ENCODE data around the gene ZDHHC11B. TPM values are rescaled to one million over a fixed set of nuclear protein-coding genes. Genes with fewer than 3 reads are reported as not detected.
"Not testable (repeated sequence)": the region's sequence is repeated elsewhere in the genome, so short reads cannot be mapped to it uniquely, and the experiment has no call there.

Gene ZDHHC11B
- total and polyA plus RNA-seq, 8 donors = 0.93 to 42.4 (median 8.6) TPM

GRCh38 chr5:685262-686171, 99.0 kb downstream of the ZDHHC11B start:
- Histone ChIP-seq H3K4me1 (no peaks in the 10 kb centered on the region), H3K36me3 (no peaks in the 10 kb centered on the region), H3K4me3 (no peak overlapping the region), H3K27ac (no peak overlapping the region), H3K9me3 (no peaks in the 10 kb centered on the region), H3K27me3 (no peaks in the 10 kb centered on the region)
- TF ChIP-seq CTCF (IDR thresholded peaks at IDR 0.05) (no peak), POLR2A (IDR thresholded peaks at IDR 0.05) (no peak), EP300 (IDR thresholded peaks at IDR 0.05) (no peak), POLR2AphosphoS5 (IDR thresholded peaks at IDR 0.05) (no peak)
- peak in 1 of 2 donors; percentile 22 for DNase-seq
- 78 to 92% (median 86%) methylated on average over 14 to 24 of the region's 24 CpGs for WGBS, 5 donors
- intact Hi-C loops (cut with DNase I; ENCODE audit: low total_unique reads) = no loop called here

GRCh38 chr5:684751-685216, 99.7 kb downstream of the ZDHHC11B start:
- intact Hi-C loops (cut with DNase I; ENCODE audit: low total_unique reads) = no loop called here
- H3K27ac ChIP-seq = no peak overlapping the region

GRCh38 chr5:683551-684481, 100.7 kb downstream of the ZDHHC11B start:
- Histone ChIP-seq H3K27ac (no peak overlapping the region), H3K9me3 (no peaks in the 10 kb centered on the region), H3K27me3 (no peaks in the 10 kb centered on the region), H3K4me1 (no peaks in the 10 kb centered on the region), H3K4me3 (no peak overlapping the region), H3K36me3 (no peaks in the 10 kb centered on the region)
- DNase-seq = peak in 1 of 2 donors; percentile 2
- no peak for TF ChIP-seq CTCF (IDR thresholded peaks at IDR 0.05)
- no peak for TF ChIP-seq POLR2AphosphoS5 (IDR thresholded peaks at IDR 0.05)
- no peak for TF ChIP-seq EP300 (IDR thresholded peaks at IDR 0.05)
- TF ChIP-seq POLR2A (IDR thresholded peaks at IDR 0.05) = no peak
- WGBS, 5 donors = 77 to 90% (median 82%) methylated on average over 10 to 30 of the region's 30 CpGs
- intact Hi-C loops (cut with DNase I; ENCODE audit: low total_unique reads) = no loop called here

More at GRCh38 chr5:684751-685216, 99.7 kb downstream of the ZDHHC11B start:
- 76 to 90% (median 83%) methylated on average over 11 to 17 of the region's 17 CpGs for WGBS, 5 donors
- peak in 1 of 2 donors; percentile 0 for DNase-seq
- H3K4me1 ChIP-seq = no peaks in the 10 kb centered on the region
- no peaks in the 10 kb centered on the region for H3K27me3 ChIP-seq
- no peak for TF ChIP-seq POLR2AphosphoS5 (IDR thresholded peaks at IDR 0.05)
- TF ChIP-seq EP300 (IDR thresholded peaks at IDR 0.05) = no peak
- TF ChIP-seq POLR2A (IDR thresholded peaks at IDR 0.05) = no peak
- no peak for TF ChIP-seq CTCF (IDR thresholded peaks at IDR 0.05)
- H3K36me3 ChIP-seq = no peaks in the 10 kb centered on the region
- H3K9me3 ChIP-seq = no peaks in the 10 kb centered on the region
- H3K4me3 ChIP-seq = no peak overlapping the region

GRCh38 chr5:682651-683358, 101.7 kb downstream of the ZDHHC11B start:
- intact Hi-C loops (cut with DNase I; ENCODE audit: low total_unique reads) = not testable (repeated sequence)
- DNase-seq = peak in 1 of 2 donors; percentile 2
- WGBS, 5 donors = 68 to 85% (median 83%) methylated on average over 8 to 17 of the region's 17 CpGs

GRCh38 chr5:682216-682615, 102.3 kb downstream of the ZDHHC11B start:
- intact Hi-C loops (cut with DNase I; ENCODE audit: low total_unique reads); H3K36me3 ChIP-seq: not testable (repeated sequence)

More at GRCh38 chr5:682651-683358, 101.7 kb downstream of the ZDHHC11B start:
- H3K9me3 ChIP-seq, H3K4me1 ChIP-seq, H3K27me3 ChIP-seq, H3K36me3 ChIP-seq, H3K27ac ChIP-seq, H3K4me3 ChIP-seq: not testable (repeated sequence)

GRCh38 chr5:681317-682191, 103.0 kb downstream of the ZDHHC11B start:
- DNase-seq; H3K36me3 ChIP-seq; H3K27me3 ChIP-seq; H3K9me3 ChIP-seq; intact Hi-C loops (cut with DNase I; ENCODE audit: low total_unique reads); H3K27ac ChIP-seq; H3K4me3 ChIP-seq; H3K4me1 ChIP-seq: not testable (repeated sequence)
- 84 to 95% (median 86%) methylated on average over 6 to 17 of the region's 17 CpGs for WGBS, 5 donors

More at GRCh38 chr5:682216-682615, 102.3 kb downstream of the ZDHHC11B start:
- not testable (repeated sequence) for H3K4me3 ChIP-seq, H3K27me3 ChIP-seq, H3K4me1 ChIP-seq, H3K9me3 ChIP-seq, DNase-seq, H3K27ac ChIP-seq
- 83 to 99% (median 86%) methylated on average over 1 to 3 of the region's 3 CpGs; no CpG with 5 or more reads in 2 of the 5 donors for WGBS, 5 donors

Data from stomach (tissue), 9 donors.